Muscle layer of colon (tissue), 2 donors: ENCODE data around the gene FMNL2.

Experiments used
- H3K27ac ChIP-seq: one replicate; pipeline ENCODE4 v1.7.0; 2013; ENCODE audit warnings: low read depth, mild to moderate bottlenecking, low read length, moderate library complexity
- H3K27me3 ChIP-seq, 2 donors: one replicate each; pipeline ENCODE4 v1.7.0; 2013; ENCODE audit warnings: low read length in 2 of 2, mild to moderate bottlenecking in 2 of 2; ENCODE audit not compliant: insufficient read depth in 2 of 2, control insufficient read depth in 1 of 2
- H3K36me3 ChIP-seq: one replicate; pipeline ENCODE4 v1.7.0; 2013; ENCODE audit warnings: mild to moderate bottlenecking, low read length; ENCODE audit not compliant: insufficient read depth
- H3K4me1 ChIP-seq: one replicate; pipeline ENCODE4 v1.7.0; 2013; ENCODE audit warnings: mild to moderate bottlenecking, low read length; ENCODE audit not compliant: insufficient read depth
- H3K4me3 ChIP-seq, 2 donors: one replicate each; pipeline ENCODE4 v1.7.0; 2013; ENCODE audit warnings: low read length in 2 of 2, low read depth in 1 of 2, mild to moderate bottlenecking in 1 of 2, moderate library complexity in 1 of 2
- H3K9ac ChIP-seq: one replicate; pipeline ENCODE4 v1.7.0; 2013; ENCODE audit warnings: low read length
- H3K9me3 ChIP-seq: one replicate; pipeline ENCODE4 v1.7.0; 2013; ENCODE audit warnings: mild to moderate bottlenecking, low read length
- donor health status: abdominal sarcoma.
- donor health status: Adenocarcinoma of cecum.

The FMNL2 gene

DNA sequence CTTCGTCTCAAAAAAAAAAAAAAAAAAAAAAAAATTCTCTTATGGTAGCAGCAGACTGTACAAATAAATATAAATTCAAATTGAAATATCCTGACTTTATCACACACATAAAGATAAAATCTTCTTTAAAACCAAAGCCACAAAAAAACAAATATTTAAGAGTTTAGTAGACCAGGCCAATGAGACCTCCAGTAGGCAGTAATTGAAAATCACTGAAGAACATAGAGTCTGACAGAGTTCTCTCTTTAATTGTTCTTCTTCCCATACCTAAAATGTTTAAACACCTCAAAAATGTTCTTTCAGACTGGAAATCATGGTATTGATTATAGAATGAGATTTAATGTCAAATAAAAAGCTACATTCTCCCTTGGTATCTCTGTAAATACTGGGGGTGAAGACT is 361.5 kb downstream of the FMNL2 start:
- Histone ChIP-seq H3K27me3 (no peaks in the 10 kb centered on the region), H3K4me3 (no peak overlapping the region), H3K27ac (no peak overlapping the region), H3K36me3 (peaks cover 3% of the 10 kb centered on the region), H3K9ac (no peak overlapping the region), H3K9me3 (no peaks in the 10 kb centered on the region), H3K4me1 (no peaks in the 10 kb centered on the region)
